GM12892 (cell line): ENCODE measurements around the gene XYLT1.

Experiments
- POLR2A ChIP-seq: IDR thresholded peaks from 2 replicates; pipeline ENCODE4 v1.6.1; 2011; ENCODE audit warnings: low read depth, low read length, control low read depth
- POLR2AphosphoS5 ChIP-seq: IDR thresholded peaks from 2 replicates; pipeline ENCODE4 v1.6.1; 2011; ENCODE audit warnings: low read depth, low read length, control low read depth

GRCh38 chr16:17246974-17247732 lies 223.6 kb downstream of the XYLT1 start:
- TF ChIP-seq POLR2A: no peak
- TF ChIP-seq POLR2AphosphoS5: no peak
